GM23338 (cell line): ENCODE results near the gene LRRFIP2. TPM values are rescaled to one million over a fixed set of nuclear protein-coding genes. Genes with fewer than 3 reads are reported as not detected.

ENCODE experiments used
- ATAC-seq: fragments of 200-7000 bp; cut with Tn5 transposase; 3 replicates; pipeline ENCODE4 v1.9.1; 2020
- DNase-seq: peaks from one replicate; pipeline ENCODE4 v3.0.0-alpha.2; 2015; ENCODE audit warnings: low spot score
- H2AFZ ChIP-seq: fragments of 200-600 bp; sonication (generic); 2 replicates; pipeline ENCODE4 v1.8.0; 2016; ENCODE audit warnings: antibody characterized with exemption, mild to moderate bottlenecking, moderate library complexity
- H3F3A ChIP-seq: fragments of 200-600 bp; sonication (generic); replicated peaks from 2 replicates; pipeline ENCODE4 v1.8.0; 2017; ENCODE audit warnings: antibody characterized with exemption, mixed run types, low read depth
- H3K27ac ChIP-seq: fragments of 200-600 bp; sonication (generic); 2 replicates; pipeline ENCODE4 v1.6.1; 2016; ENCODE audit warnings: low read depth
- H3K27me3 ChIP-seq: fragments of 200-600 bp; sonication (generic); 2 replicates; pipeline ENCODE4 v1.8.0; 2016; ENCODE audit warnings: mild to moderate bottlenecking, mixed run types, moderate library complexity; ENCODE audit not compliant: insufficient read depth
- H3K36me3 ChIP-seq: fragments of 200-600 bp; sonication (generic); 2 replicates; pipeline ENCODE4 v1.8.0; 2016; ENCODE audit warnings: mild to moderate bottlenecking; ENCODE audit not compliant: insufficient read depth
- H3K4me1 ChIP-seq: fragments of 200-600 bp; sonication (generic); 2 replicates; pipeline ENCODE4 v1.8.0; 2016; ENCODE audit warnings: mild to moderate bottlenecking, moderate library complexity; ENCODE audit not compliant: insufficient read depth
- H3K4me2 ChIP-seq: fragments of 200-600 bp; sonication (generic); 2 replicates; pipeline ENCODE4 v1.7.1; 2017; ENCODE audit warnings: mixed run types
- H3K4me3 ChIP-seq: fragments of 200-600 bp; sonication (generic); 2 replicates; pipeline ENCODE4 v1.6.1; 2016; ENCODE audit warnings: mixed run types
- H3K79me2 ChIP-seq: fragments of 200-600 bp; sonication (generic); replicated peaks from 2 replicates; pipeline ENCODE4 v1.8.0; 2017; ENCODE audit warnings: mild to moderate bottlenecking; ENCODE audit not compliant: insufficient read depth
- H3K9me2 ChIP-seq: fragments of 200-600 bp; sonication (generic); 2 replicates; pipeline ENCODE4 v1.8.0; 2017; ENCODE audit not compliant: insufficient read depth
- H4K20me1 ChIP-seq: fragments of 200-600 bp; sonication (generic); replicated peaks from 2 replicates; pipeline ENCODE4 v1.8.0; 2017; ENCODE audit warnings: mild to moderate bottlenecking; ENCODE audit not compliant: insufficient read depth
- H3K27ac Mint-ChIP-seq: 2 replicates; pipeline ENCODE4 v1.8.0; 2020; ENCODE audit warnings: inconsistent platforms, mild to moderate bottlenecking, moderate library complexity, mixed read lengths
- H3K27me3 Mint-ChIP-seq: 3 replicates; pipeline ENCODE4 v1.8.0; 2022; ENCODE audit warnings: low read depth, mild to moderate bottlenecking, moderate library complexity, mixed read lengths, inconsistent platforms; ENCODE audit not compliant: insufficient read depth, poor library complexity
- H3K36me3 Mint-ChIP-seq: 3 replicates; pipeline ENCODE4 v1.8.0; 2021; ENCODE audit warnings: low read depth, mild to moderate bottlenecking, inconsistent platforms, moderate library complexity, mixed read lengths
- H3K4me1 Mint-ChIP-seq: 3 replicates; pipeline ENCODE4 v1.8.0; 2020; ENCODE audit warnings: mild to moderate bottlenecking, inconsistent platforms, mixed read lengths
- H3K4me3 Mint-ChIP-seq: 3 replicates; pipeline ENCODE4 v1.8.0; 2021; ENCODE audit warnings: moderate library complexity, mild to moderate bottlenecking, inconsistent platforms, mixed read lengths
- H3K9me3 Mint-ChIP-seq: 3 replicates; pipeline ENCODE4 v1.8.0; 2020; ENCODE audit warnings: moderate library complexity, mild to moderate bottlenecking, inconsistent platforms, mixed read lengths
- EZH2phosphoT487 ChIP-seq: fragments of 200-600 bp; sonication (generic); IDR thresholded peaks from one replicate; pipeline ENCODE4 v1.8.1; 2018; ENCODE audit warnings: antibody characterized with exemption; ENCODE audit not compliant: unreplicated experiment
- ZNF462 ChIP-seq: fragments of 250-450 bp; sonication (Bioruptor Pico); IDR thresholded peaks from 2 replicates; pipeline ENCODE4 v1.5.0; 2020; ENCODE audit warnings: mild to moderate bottlenecking, moderate library complexity
- polyA plus RNA-seq: library from polyadenylated mRNA; unstranded; fragments of >200 nt; fragmentation: Nextera tagmentation; extraction: Ambion mirVana; gene quantifications from 2 replicates; pipeline ENCODE4 v1.2.1, GENCODE V29; 2016
- total RNA-seq: library from RNA; depleted of rRNA; stranded (reverse); fragments of >200 nt; shearing (Covaris generic); gene quantifications from 2 replicates; pipeline ENCODE4 v1.2.3, GENCODE V29; 2014
- TF ChIP-seq, protein P1 (sequence below): IDR thresholded peaks from one replicate; pipeline ENCODE4 v1.6.1; 2018; ENCODE audit warnings: antibody characterized with exemption; ENCODE audit not compliant: unreplicated experiment

LRRFIP2 gene
- total and polyA plus RNA-seq, 2 experiments from 2014 or later, result 20.3 to 29.0 TPM

DNA sequence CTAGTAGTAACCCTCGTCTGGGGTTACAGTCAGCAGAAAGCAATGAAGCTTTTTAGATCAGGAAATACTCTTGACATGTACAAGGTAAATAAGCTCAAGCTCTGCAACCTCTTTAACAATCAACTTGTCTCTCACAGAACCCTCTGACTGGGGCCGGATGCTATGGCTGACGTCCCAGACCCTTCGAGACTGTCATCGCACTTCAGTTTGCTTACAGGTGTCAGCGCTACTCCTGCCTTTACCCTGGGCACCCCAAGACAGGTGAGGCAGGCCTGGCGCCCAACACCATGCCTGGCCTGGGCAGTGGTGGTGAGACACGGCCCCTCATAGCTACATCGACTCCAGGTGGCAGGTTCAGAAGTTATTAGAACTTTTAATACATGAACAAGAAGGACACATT, 30.6 kb downstream of the LRRFIP2 start:
- H3K4me1 ChIP-seq, result no peaks in the 10 kb centered on the region
- Mint-ChIP-seq H3K4me3 (no peak overlapping the region), H3K27me3 (no peaks in the 10 kb centered on the region), H3K4me1 (no peaks in the 10 kb centered on the region; the same call in 2 of the 3 replicates), H3K9me3 (no peaks in the 10 kb centered on the region), H3K36me3 (peaks cover 12% of the 10 kb centered on the region; the same call in 2 of the 3 replicates), H3K27ac (no peak overlapping the region)
- no peak overlapping the region for H2AFZ ChIP-seq
- no peak overlapping the region for H3K4me3 ChIP-seq
- no peak for ATAC-seq
- H3K79me2 ChIP-seq, result no peaks in the 10 kb centered on the region
- DNase-seq, result no peak
- H4K20me1 ChIP-seq, result peaks cover 3% of the 10 kb centered on the region; the same call in 1 of the 2 replicates
- H3K4me2 ChIP-seq, result no peak overlapping the region
- H3K27me3 ChIP-seq, result no peaks in the 10 kb centered on the region
- TF ChIP-seq, protein P1, sequence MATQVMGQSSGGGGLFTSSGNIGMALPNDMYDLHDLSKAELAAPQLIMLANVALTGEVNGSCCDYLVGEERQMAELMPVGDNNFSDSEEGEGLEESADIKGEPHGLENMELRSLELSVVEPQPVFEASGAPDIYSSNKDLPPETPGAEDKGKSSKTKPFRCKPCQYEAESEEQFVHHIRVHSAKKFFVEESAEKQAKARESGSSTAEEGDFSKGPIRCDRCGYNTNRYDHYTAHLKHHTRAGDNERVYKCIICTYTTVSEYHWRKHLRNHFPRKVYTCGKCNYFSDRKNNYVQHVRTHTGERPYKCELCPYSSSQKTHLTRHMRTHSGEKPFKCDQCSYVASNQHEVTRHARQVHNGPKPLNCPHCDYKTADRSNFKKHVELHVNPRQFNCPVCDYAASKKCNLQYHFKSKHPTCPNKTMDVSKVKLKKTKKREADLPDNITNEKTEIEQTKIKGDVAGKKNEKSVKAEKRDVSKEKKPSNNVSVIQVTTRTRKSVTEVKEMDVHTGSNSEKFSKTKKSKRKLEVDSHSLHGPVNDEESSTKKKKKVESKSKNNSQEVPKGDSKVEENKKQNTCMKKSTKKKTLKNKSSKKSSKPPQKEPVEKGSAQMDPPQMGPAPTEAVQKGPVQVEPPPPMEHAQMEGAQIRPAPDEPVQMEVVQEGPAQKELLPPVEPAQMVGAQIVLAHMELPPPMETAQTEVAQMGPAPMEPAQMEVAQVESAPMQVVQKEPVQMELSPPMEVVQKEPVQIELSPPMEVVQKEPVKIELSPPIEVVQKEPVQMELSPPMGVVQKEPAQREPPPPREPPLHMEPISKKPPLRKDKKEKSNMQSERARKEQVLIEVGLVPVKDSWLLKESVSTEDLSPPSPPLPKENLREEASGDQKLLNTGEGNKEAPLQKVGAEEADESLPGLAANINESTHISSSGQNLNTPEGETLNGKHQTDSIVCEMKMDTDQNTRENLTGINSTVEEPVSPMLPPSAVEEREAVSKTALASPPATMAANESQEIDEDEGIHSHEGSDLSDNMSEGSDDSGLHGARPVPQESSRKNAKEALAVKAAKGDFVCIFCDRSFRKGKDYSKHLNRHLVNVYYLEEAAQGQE, result no peak
- TF ChIP-seq EZH2phosphoT487 (no peak), ZNF462 (no peak)
- H3F3A ChIP-seq, result no peaks in the 10 kb centered on the region
- no peak overlapping the region for H3K27ac ChIP-seq
- H3K9me2 ChIP-seq, result no peaks in the 10 kb centered on the region
- H3K36me3 ChIP-seq, result no peaks in the 10 kb centered on the region
